NCI-H1694 treated with DMSO at 0.1 percent for 48 hours (cell line): ENCODE results near the gene LTB.
"Not testable (repeated sequence)": the region's sequence is repeated elsewhere in the genome, so short reads cannot be mapped to it uniquely, and the experiment has no call there.

ENCODE experiments used
- DNase-seq: peaks from one replicate; lab custom pipeline; 2025; lab: John Stamatoyannopoulos, UW

The LTB gene

DNA sequence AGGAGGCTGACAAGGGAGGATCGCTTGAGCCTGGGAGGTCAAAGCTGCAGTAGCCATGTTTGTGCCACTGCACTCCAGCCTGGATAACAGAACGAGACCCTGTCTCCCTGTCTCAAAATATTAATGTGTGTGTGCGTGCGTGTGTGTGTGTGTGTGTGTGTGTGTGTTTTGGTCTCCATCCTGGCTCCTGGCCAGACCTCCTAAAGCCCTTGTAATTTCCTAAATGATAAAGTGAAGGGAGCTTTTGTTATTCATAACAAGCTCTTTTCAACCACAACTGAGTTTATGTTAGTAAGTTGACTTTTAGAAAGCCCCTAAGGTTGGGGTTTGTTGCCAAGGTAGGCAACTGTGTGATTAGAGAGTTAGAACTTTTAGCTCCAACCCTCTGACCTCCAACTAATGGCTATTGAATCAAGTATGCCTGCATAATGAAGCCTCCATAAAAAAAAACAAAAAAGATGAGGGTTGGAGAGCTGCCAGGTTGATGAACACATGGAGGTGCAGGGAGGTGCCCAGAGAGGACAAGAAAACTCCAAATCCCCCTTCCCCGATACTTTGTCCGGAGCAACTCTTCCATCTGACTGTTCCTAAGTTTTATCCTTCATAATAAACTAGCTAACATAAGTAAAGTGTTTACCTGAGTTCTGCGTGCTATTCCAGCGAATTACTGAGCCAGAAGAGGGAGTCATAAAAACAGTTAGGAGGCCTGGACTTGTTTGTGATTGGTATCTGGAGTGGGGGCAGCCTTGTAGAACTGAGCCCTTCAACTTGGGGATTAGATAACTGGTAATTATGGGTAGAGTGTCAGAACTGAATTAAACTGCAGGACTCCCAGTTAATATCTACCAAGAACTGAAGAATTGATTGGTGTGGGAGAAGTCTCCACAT lies 27.5 kb upstream of the LTB start:
- no peak for DNase-seq

DNA sequence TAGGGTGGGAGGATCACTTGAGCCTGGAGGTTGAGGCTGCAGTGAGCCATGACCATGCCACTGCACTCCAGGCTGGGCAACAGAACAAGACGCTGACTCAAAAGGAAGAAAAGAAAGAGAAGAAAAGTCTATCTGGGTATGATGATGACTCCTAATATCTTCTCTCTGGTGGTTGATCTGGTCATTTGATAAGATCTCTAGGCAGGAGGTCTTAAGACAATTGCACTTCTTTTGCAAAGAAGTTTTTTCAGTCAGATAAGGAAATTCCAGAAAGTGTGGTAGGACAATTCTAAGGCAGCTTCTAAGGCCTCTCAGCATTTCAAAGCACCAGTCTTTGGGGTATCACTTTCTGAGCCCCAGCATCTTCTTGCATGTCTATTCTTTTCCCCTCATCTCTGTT lies 25.1 kb upstream of the LTB start:
- no peak for DNase-seq

DNA sequence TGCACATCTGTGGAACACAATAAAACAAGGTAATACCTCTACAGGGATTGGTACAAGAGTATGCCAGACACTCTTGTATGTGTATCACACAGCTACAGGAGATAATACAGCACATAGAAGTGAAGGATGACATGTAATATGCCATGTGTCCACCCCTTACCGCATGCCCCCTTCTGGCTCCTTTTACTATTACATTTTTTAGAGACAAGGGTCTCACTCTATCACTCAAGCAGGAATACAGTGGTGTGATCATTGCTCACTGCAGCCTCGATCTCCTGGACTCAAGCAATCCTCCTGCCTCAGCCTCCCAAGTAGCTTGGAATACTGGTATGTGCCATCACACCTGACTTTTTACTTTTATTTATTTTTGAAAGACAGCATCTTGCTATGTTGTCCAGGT lies 14.8 kb upstream of the LTB start:
- peak; percentile 17 for DNase-seq

DNA sequence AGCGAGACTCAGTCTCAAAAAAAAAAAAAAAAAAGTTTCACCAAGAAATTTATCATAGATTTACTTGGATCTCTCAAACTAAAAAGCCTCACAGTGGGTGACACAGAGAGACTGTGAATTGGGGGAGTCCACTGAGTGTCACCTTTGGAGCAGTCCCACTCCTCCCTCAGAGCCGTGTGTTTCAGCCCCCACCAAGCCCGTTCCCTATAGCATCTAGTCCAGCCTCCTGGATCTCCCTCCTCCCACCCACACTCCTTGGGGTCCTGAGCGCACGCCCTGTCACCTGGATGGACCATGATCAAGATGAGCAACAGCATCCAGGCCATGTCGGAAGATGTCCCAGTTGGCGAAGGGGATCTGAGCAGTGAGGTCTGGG lies 10.2 kb upstream of the LTB start:
- no peak for DNase-seq

DNA sequence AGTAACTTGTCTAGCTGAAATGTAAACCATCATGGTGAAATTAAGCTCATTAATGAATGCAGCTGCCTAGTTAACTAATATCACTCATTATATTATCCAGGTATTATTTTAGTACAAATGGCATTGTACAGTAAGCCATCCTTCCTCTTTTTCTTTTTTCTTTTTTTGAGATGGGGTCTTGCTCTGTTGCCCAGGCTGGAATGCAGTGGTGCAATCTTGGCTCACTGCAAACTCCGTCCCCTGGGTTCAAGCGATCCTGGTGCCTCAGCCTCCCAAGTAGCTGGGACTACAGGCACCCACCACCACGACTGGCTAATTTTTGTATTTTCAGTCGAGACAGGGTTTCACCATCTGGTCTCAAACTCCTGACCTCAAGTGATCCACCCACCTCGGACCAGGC lies 8.5 kb upstream of the LTB start:
- not testable (repeated sequence) for DNase-seq

DNA sequence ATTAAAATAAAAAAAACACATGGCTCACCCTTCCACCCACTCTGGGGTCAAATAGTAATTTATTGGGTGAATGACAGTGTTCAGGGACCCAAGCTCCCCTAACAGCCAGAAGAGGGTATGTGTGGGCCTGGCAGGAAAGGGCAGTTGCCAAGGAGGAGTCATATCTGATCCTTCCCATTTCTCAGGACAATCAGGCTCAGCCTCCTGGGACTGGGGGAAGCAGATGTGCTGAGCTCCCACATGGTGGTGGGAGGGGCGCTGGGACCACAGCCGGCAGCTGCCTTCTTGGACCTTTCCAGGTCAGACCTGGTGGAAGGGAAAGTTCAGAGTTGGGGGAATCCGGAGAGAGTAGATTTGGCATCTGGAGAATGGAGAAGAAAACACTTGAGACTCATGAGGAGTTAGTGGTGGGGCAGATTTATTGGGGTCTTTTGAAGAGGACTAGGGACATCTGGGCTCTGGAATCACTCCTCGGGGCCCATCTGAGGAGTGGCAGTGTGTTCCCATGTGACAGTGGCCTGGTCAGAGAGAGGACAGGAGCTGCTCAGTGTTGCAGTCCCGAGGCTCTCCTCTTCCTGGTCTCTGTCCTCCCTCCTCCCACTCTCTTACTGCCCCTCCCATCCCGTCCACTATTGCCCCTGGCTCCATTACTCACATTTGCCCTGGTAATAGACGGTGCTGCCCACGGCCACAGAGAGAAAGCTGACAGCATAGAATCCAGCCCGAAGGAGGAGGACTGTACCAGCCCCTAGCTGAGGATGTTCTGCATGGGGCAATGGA lies 6.8 kb upstream of the LTB start:
- DNase-seq = no peak

DNA sequence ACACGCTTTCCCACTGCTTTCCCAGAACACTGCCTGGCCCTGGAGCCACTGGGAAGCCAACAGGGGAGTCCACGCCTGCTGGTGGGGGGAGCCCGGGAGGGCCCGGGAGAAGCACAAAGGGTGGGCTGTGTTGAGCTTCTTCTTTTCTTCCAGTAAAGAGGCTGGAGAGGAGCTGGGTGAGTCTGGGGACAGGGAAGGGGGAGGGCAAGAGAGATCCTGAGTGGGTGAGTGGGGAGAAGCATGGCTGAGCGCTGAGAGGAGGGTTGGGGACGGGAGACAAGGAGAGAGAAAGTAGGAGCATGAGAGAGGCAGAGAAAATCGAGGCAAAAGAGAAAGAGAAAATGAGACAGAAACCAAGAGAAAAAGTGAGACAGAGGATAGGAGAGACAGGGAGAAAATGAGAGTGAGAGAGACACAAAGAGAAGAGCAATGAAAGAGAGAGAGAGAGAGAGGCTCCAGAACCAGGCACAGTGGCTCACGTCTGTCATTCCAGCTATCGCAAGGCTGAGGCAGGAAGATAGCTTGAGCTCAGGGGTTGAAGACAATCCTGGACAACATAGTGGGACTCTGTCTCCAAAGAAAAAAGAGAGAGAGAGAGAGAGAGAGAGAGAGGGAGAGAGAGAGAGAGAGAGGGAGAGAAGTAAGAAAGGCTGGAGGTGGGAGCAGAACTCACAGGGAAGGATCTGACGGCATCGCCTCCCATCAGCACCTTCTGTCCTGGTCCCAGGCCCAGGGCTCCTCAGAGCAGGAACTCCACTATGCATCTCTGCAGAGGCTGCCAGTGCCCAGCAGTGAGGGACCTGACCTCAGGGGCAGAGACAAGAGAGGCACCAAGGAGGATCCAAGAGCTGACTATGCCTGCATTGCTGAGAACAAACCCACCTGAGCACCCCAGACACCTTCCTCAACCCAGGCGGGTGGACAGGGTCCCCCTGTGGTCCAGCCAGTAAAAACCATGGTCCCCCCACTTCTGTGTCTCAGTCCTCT lies 5.9 kb upstream of the LTB start:
- no peak for DNase-seq

DNA sequence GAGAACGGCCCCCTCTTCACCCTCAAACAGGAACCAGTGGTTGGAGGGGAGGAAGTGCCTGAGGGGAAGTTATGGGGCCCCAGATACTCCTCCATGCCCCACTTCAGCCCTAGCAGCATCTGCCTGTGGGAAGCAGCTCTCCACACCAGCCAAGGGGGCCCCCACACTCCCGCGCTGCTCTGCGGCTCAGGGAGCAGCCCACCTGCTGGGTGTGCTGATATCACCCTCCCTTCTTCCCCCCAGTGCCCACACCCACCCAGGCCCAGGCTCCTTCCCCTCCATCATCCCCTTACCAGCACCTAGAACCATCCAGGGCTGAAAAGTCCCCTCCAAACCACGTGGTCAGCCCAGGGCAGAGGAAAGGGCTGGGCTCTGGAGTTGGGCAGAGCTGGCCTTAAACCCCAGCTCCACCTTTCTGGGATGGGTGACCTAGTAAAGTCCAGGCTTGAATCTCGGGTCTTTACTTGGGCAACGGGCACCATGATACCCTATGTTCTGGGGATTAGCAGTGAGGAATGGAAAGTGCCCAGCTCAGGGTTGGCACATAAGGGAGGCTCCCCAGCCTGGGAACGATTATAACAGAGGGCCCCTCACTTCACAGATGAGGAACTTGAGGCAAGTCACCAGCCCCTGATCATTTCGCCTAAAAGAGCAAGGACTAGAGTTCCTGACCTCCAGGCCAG lies 4.5 kb upstream of the LTB start:
- DNase-seq = no peak

DNA sequence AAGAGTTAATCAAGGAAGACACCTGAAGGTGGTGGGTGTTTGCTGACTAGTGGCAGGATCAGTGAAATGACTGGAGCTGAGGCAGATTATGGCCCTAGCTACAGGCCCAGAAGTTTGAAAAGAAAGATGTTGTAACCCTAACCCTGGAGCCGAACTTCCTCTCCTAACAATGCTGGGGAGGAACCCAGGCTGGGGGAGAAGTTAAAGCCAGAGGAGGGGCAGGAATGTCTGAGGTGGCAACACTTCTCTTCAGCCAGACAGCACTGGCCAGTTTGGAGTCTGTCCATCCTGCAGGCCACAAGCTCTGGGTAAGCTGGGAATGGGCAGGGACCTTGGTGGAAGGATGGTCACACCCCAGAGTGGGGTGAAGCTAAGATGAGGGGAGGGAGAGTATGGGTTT lies 3.8 kb upstream of the LTB start, which contains the start of gene LST1:
Gene LST1 (plus strand): TSS at position 270 of the 400 bp plus-strand sequence. CDS start 1,023 bp downstream, outside the sequence.
- DNase-seq = no peak

DNA sequence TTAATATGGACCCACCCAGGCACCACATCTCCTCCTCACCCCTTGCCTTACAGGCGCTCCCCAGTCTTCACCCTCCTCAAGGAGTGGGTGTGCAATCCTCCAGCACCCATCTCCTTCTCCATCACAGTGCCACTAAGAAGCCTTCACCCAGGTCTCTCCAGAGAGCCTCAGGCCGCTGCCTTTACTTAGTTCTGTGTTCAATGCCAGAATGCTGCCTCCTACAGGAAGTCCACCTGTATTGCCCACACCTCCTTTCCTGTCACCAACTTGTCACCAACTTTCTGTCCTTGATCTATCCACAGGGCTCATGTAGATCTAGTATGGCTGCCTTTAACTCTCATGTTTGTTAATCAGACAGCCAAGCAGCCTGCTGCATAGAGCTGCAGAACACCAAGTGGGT lies 3.3 kb upstream of the LTB start:
- DNase-seq = no peak

DNA sequence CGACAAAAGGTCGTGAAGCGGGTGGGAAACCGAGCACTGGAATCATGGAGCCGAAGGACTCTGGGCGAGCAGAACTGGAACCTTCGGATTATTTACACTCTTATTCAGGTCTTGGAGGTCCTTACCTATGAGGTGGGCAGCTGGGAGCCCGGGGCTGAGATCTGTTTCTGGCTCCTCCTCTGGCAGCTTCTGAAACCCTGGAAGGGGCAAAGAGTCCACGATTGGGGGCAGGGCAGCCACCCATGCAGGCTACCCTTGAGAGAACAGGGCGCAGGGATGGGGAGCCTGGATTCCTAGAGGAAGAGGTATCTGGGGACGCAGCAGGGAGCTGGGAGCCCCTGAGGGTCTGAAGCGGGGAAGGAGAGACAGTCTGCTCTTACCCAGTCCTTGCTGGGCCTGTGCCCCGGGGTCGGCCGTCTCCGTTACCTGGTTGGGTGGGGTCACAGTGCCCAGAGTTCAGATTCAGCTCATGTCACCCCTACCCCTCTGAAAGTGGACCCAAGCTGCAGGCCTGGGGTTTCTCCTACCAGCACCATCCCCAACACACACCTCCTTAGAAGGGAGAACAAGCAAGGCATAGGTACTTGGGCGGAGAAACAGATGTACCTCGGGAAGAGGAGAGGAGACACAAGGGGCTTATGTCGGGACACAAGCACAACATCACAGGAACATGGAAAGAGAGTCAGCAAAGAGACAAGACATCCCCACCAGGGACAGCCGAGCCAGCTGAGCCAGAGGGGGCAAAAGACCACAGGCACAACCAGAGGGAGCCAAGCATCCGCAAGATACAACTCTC lies 592 bp downstream of the LTB start:
- no peak for DNase-seq

DNA sequence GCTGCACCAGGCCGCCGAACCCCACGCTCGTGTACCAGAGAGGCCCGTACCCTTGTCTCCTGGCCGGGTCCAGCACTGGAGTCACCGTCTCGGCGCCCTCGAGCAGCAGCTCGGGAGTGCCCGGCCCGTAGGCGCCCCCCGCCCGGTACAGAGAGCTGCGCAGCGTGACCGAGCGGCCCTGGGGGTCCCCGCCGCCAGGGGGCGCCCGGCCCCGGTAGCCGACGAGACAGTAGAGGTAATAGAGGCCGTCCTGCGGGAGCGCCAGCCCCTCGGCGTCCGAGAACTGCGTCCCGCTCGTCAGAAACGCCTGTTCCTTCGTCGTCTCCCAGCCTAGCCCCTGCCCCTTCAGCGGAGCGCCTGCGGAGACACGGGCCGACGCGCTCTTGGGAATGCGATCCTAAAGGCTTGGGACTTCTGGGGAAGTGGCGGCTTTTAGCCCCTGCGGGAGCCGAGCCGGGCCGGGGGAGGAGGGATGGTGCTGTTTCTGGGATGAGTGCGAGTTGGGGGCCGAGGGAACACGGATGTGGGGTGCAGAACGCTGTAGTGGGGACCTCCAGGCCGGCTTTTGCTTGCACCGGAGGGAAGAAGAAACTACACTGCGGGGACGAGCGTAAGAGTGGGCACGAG lies 1.3 kb downstream of the LTB start:
- peak; percentile 65 for DNase-seq

DNA sequence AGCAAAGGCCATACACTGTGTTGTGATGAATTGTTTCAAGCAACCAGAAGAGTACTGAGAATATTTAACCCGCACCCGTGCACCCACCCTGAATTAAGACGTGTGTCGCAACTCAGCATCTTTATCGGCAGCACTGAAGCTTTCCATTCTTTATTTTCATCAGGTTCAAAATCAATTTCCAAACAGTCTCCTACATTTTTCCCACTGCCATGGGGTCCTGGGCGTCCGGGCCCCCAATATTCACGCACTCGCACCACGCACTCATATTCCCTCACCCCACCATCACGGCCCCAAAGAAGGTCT lies 1.8 kb downstream of the LTB start:
- DNase-seq = no peak

DNA sequence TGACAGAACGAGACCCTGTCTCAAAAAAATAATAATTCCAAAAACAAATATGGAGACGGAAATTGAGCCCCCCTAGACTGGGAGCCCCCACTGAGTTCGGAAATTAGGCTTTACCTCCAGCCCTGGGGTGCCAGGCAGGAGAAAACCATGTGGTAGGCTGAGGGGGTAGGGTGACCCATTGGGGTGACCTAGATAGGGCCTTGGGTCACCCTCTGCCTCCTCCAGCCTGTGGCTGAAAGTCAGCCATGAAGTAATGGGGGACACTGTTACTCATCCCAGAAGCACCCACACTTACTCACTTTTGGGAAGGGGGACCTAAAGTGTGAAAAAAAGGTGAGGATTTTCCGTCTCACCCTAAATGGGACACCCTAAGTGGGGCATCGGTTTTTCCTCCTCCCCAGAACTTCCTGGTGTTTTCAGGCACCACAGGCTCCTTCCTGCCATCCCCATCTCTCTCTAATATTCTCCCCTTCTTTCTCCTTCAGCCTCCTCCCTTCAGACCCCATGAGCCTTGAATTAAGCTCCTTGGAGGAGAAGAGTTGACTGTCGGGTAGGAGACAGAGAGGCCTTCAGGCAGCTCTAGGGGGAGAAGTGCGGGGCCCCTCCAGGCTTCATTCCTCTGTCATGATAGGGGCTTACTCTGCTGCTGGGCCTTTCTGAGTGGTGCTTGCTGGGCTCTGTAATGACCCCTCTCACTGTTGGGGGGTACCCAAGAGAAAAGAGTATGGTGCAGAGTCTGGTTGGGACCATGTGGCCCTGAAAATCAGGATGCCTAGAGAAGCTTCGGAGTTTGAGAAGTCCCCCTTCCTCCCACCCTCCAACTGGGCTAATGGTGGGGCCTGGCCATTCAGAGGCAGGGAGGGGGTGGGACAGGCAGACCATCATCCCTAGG lies 2.4 kb downstream of the LTB start:
- DNase-seq = no peak

DNA sequence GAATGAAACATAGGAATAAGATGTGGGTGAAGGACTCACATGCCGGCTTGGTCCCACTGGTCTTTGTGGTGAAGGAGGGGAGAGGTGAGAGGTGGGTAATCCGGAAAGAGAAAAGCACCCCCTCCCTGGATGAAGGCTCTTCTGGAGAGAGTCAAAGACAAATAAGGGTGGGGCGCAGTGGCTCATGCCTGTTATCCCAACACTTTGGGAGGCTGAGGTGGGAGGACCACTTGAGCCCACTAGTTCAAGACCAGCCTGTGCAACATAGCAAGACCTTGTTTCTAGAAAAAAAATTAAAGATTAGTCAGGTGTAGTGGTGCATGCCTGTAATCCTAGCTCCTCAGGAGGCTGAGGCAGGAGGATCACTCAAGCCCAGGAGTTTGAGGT lies 3.1 kb downstream of the LTB start:
- DNase-seq = no peak

DNA sequence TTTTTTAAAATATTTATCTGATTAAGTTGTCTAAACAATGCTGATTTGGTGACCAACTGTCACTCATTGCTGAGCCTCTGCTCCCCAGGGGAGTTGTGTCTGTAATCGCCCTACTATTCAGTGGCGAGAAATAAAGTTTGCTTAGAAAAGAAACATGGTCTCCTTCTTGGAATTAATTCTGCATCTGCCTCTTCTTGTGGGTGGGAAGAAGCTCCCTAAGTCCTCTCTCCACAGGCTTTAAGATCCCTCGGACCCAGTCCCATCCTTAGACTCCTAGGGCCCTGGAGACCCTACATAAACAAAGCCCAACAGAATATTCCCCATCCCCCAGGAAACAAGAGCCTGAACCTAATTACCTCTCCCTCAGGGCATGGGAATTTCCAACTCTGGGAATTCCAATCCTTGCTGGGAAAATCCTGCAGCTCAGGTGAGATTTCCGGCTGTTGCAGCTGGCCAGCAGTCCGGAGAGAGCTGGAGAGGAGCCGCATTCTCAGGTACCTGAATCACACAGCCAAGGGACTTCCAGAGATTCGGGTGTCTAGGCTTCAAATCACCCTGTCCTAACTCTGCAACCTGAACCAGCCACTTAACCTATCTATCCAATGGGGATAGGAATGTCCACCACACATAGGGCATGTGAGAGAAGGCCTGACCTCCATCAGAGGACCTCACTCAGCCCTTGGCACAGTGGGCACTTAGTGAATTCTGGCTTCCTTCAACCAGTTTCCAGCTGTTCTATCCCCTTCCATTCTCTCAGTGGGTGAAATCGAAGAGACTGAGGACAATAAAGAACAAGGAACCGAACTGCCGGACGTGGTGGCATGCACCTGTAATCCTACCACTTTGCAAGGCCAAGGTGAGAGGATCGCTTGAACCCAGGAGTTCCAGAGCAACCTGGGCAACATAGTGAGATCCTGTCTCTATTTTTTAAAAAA lies 3.8 kb downstream of the LTB start:
- no peak for DNase-seq

DNA sequence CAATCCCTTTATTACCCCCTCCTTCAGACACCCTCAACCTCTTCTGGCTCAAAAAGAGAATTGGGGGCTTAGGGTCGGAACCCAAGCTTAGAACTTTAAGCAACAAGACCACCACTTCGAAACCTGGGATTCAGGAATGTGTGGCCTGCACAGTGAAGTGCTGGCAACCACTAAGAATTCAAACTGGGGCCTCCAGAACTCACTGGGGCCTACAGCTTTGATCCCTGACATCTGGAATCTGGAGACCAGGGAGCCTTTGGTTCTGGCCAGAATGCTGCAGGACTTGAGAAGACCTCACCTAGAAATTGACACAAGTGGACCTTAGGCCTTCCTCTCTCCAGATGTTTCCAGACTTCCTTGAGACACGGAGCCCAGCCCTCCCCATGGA lies 4.7 kb downstream of the LTB start:
- no peak for DNase-seq

DNA sequence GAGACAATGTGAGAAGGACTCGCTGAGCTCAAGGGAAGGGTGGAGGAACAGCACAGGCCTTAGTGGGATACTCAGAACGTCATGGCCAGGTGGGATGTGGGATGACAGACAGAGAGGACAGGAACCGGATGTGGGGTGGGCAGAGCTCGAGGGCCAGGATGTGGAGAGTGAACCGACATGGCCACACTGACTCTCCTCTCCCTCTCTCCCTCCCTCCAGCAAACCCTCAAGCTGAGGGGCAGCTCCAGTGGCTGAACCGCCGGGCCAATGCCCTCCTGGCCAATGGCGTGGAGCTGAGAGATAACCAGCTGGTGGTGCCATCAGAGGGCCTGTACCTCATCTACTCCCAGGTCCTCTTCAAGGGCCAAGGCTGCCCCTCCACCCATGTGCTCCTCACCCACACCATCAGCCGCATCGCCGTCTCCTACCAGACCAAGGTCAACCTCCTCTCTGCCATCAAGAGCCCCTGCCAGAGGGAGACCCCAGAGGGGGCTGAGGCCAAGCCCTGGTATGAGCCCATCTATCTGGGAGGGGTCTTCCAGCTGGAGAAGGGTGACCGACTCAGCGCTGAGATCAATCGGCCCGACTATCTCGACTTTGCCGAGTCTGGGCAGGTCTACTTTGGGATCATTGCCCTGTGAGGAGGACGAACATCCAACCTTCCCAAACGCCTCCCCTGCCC lies 5.2 kb downstream of the LTB start:
- DNase-seq = no peak
